GM21515 (cell line): ENCODE data around the gene SLC6A16.
"Not testable (repeated sequence)": the region's sequence is repeated elsewhere in the genome, so short reads cannot be mapped to it uniquely, and the experiment has no call there.

Source experiments
- ATAC-seq: cut with Tn5 transposase; IDR thresholded peaks from one replicate; pipeline ENCODE4 v1.9.1; 2021; ENCODE audit not compliant: unreplicated experiment

The SLC6A16 gene

DNA sequence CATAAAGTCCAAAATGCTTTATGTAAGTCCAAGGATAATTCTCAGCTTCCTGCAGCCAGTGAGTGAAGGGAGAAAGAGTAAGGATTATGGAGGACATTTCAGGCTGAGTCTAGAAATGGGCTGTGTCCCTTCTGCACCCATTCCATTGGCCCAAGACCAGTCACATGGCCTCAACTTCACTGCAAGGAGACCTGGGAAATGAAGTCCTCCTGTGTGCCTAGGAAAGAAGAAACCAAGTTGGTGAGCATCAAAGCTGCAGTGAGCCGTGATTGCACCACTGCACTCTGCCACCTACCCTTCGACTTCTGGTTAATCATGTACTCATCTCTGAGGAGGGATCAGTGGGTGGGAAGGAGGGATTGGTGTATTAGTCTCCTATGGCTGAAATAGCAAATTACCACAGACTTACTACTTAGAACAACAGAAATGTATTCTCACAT lies 6.6 kb upstream of the SLC6A16 start:
- peak; percentile 34 for ATAC-seq

DNA sequence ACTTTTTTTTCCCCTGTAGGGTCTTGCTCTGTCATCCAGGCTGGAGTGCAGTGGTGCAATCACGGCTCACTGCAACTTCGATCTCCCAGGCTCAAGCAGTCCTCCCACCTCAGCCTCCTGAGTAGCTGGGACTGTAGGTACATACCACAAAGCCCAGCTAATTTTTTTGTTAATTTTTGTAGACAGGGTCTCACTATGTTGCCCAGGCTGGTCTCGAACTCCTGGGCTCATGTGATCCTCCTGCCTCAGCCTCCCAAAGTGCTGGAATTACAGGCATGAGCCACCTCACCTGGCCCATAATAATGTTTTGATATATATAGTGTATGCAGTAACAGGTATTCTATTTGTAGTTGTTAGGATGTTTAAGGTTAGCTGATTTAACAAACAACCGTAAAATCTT lies 6.2 kb upstream of the SLC6A16 start:
- ATAC-seq: not testable (repeated sequence)

DNA sequence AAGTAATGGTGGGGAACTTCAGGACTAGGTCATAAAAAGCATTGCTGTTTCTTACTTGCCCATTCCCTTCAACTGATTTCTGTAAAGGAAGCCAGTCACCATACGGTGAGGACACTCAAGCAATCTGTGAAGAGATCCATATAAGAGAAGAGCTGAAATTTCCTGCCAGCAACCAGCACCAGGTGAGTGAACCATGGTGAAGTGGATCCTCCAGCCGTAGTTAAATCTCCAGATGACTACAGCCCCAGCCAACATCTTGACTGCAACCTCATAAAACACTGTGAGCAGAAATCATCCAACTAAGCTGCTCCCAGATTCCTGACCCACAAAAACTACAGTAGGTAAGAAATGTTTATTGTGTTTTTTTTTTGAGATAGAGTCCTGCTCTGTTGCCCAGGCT lies 3.8 kb upstream of the SLC6A16 start:
- ATAC-seq: no peak

DNA sequence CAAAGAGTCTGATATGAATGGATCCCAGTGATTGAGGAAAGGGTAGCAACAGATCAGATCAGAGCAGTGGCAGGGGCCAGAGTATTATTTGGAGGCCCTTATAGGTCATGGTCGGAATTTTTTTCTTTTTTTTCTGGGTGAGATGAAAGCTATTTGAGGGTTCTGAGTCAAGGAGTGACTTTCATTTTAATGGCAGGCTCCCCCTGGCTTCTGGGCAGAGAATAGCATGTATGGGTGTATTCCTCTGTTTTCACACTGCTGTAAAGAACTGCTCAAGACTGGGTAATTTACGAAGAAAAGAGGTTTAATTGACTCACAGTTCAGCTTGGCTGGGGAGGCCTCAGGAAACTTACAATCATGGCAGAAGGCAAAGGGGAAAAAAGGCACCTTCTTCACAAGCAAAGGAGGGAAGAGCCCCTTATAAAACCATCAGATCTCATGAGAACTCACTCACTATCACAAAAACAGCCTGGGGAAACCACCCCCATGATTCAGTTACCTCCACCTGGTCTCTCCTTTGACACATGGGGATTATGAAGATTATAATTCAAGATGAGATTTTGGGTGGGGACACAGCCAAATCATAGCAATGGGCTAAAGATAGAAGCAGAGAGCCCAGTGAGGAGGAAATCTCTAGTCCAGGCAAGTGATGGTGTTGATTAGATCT lies 3.0 kb upstream of the SLC6A16 start:
- no peak for ATAC-seq

DNA sequence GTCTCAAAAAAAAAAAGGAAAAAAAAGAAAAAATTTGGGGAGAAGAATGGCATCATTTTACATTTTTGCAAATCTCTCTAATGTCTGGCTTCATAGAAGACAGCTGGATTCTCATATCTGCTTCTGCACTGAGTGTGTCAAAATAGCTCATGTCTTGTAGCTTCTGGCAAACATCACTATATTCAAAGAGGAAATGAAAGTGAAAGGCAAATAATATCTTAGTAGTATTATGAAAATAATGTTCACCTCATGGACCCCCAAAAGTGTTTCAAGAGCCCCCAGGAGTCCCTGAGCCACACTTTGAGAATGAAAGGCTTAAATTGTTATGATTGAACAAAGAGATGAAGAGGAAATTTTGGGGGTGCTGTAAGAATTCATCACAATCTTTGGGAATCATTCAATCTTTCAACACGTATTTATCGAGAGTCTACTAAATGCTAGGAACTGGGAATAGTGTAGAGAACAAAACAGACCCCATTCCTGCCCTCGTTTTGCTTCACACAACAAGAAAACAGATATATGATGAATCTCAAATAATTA lies 1.2 kb upstream of the SLC6A16 start:
- ATAC-seq: no peak

DNA sequence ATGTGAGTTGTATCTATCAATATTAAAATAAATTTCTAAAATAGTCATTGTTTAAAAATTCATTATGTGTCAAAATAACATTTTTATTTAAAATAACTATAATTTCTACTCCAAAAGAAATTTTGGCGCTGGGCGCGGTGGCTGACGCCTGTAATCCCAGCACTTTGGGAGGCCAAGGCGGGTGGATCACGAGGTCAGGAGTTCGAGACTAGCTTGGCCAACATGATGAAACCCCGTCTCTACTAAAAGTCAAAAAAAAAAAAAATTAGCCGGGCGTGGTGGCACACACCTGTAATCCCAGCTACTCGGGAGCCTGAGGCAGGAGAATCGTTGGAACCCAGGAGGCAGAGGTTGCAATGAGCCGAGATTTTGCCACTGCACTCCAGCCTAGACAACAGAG lies 765 bp upstream of the SLC6A16 start:
- not testable (repeated sequence) for ATAC-seq

DNA sequence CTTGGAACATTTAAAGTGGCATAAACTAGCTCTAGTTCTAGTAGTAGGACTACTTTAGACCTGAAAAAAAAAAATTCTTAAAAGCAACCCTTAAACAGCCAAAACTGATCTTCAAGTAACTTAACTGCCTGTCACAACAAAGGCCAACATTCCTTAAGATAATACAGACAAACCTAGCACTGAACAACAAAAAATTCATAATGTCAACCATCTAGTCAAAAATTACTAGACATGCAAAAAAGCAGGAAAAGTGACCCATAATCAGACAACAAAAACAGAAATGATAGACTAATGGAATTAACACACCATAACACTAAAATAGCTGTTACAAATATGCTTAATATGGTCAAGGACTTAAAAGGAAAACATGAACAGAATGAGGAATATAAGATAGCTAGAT lies 6.7 kb downstream of the SLC6A16 start:
- ATAC-seq: no peak

DNA sequence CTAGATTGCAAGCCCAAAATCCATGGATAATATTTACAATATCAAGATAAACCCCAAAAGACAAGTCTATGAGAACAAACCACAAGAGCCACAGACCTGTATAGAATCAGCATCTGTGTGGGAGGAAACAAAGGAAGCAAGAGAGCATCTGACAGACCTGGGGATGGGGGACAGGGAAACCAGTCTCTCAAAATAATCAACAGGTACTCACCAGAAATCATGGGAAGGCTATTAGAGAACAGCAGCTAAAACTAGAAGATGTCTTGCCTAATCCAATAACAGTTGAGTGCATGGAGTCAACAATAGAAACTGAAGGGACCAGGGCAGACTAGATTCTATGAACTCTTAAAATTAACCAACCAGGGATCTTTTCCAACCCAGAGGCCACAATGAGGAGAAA lies 8.7 kb downstream of the SLC6A16 start:
- no peak for ATAC-seq

DNA sequence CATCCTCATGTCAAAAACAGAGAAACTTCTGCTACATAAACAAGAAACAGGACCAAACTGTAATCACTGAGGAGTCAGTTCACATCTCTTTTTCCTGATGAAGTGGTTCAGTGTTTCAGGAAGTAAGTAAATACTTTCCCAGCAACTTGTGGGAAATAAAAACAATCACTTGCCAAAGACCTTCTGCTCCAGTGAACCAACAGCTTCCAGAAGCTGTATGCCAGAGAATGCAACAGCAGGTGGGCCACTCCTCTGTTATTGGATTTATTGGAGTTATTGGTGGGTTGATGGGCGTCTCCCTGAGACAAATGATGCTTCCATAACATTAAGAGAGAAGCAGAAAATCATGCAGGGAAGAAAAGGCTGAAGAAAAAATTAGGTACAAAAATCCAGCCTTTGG lies 9.9 kb downstream of the SLC6A16 start:
- ATAC-seq: no peak

DNA sequence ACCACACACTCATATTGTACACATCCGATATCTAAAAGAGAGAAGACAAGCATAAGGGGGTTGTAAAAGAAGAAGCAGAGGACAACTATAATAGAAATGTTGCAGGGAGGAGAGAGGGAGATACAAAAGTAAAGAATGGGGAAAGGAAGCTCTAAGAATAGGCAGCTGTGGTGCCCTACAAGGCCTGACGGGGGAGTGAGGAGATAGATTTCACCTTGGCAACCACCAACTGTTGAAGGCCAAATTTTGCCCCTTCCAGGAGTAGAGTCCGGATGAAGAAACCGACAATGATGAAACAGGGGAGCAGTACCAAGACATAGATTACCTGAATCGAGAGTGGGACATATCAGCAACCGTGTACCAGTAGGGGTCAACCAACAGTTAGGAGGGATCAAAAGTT lies 15.9 kb downstream of the SLC6A16 start:
- no peak for ATAC-seq

DNA sequence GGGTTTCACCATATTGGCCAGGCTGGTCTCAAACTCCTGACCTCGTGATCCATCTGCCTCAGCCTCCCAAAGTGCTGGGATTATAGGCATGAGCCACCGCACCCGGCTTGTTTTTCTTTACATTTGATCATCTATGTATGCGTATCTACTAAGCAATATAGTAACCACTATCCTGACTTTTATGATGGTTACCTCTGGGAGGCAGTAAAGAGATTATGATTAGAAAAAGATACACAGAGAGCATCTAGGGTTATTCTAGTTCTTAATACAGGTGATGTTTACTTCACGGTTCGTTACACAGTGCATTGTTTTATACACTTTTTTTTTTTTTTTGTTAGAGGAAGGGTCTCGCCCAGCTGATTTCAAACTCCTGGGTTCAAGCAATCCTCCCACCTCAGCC lies 18.3 kb downstream of the SLC6A16 start:
- not testable (repeated sequence) for ATAC-seq

DNA sequence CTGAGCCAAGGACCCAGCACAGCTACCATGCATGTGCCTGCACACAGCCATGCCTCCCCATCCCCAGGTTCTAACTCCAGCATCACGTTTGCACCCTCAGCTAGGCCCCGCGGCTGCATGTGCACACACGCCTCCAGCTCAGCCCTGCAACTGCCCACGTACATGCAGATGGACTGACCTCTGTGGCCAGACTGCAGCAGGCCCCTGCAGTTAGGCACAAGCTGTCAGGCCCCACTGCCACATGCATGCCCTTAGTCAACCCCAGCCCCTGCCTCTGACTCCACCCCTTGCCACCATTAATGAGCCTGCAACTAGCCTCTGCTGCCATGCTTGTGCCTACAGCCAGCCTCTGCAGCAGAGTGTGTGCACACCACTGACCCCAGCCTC lies 23.1 kb downstream of the SLC6A16 start:
- no peak for ATAC-seq

DNA sequence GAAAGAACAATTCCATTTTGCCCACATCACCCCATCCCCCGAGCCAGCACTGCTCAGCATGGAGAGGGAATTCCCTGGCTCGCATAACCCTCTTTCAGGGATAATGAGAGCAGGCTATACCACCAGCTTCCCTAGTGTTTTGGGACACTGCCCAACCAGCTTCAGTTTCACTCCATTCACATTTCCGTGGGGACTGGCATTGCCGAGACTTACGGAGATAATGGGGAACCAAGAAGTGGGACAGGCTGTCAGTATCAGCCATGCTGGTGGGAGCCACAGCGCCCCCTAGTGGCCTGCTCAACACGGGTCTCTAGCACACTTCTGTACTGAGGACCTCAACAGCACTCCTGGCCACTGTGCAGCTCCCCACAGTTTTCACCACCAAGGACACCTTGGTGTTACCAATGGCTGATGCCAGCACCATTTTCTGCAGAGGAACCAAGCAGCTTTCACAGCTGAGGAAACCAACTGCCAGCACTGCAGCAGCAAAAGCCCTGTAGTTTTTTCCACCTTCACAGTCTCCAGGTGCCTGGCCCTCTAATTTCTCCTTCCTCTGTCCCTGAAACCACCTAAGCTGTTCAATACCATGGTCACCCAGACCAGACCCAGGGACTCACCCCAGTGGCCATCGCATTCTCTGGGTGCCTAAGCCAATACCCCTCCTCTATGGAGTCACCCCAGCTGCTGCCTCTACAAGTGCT lies 23.7 kb downstream of the SLC6A16 start:
- peak; percentile 64 for ATAC-seq

DNA sequence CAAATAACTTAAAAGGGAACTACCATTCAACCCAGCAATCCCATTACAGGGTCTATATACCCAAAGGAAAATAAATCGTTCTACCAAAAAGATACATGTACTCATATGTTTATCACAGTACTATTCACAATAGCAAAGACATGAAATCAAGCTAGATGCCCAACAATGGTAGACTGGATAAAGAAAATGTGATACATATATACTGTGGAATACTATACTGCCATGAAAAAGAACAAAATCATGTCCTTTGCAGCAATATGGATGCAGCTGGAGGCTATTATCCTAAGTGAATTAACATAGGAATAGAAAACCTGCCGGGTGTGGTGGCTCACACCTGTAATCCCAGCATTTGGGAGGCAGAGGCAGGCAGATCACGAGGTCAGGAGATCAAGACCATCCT lies 26.3 kb downstream of the SLC6A16 start:
- ATAC-seq: not testable (repeated sequence)

DNA sequence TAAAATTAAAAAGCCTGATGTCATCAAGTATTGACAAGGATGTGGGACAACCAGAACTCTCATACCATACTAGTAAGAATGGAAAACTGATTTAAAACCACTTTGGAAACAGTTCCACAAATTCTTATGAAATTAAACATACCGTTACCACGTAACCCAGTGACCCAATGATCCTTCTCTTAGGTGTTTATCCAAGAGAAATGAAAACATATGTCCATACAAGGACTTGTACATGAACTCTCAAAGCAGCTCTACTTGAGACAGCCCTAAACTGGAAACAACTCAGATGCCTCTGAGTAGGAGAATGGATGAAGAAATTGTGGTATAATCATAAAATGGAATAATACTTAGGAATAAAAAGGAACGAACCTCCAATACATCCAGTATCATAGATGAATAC lies 27.6 kb downstream of the SLC6A16 start:
- ATAC-seq: no peak

DNA sequence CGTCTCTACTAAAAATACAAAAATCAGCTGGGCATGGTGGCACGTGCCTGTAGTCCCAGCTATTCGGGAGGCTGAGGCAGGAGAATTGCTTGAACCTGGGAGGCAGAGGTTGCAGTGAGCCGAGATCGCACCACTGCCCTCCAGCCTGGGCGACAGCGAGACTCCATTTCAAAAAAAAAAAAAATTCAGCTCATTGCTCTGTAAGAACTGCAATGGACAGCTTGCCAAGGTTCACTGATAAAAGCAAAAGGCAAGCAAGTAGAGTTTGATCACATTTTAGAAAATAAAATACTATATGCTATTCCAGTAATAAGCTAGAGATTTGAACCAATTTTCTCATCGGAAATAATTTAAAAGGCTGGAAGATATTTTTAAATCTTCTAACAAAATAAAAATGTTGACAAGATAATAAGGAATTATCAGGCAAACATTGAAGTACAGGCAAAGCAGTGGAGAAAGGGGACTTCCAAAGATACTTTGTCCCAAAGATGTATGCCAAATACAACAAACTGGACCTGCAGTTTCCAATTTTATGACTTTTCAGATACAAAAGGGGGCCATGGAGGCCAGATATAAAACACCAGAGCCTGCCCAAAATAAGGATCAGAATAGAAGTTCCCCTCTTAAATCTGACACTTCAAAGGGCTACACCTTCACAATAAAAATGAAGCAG lies 29.6 kb downstream of the SLC6A16 start:
- no peak for ATAC-seq

DNA sequence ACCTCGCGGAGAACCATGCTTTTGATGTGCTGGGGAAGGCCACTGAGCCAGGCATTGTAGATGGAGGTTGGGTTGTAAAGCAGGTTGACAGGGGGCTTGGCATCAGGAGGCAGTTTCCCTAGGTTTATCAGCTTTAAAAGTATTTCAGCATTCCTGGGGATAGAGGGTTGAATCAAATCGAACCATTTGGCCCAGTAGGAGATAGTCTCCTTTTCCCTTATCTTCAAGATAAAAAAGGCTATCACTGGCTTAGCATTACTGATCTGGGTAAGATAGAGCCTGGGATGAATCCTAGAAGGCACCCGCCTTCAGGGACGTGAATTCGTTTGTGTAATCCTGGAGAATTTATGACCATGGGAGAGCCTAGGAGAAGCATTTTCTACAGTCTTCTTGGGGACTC lies 30.6 kb downstream of the SLC6A16 start:
- ATAC-seq: no peak

DNA sequence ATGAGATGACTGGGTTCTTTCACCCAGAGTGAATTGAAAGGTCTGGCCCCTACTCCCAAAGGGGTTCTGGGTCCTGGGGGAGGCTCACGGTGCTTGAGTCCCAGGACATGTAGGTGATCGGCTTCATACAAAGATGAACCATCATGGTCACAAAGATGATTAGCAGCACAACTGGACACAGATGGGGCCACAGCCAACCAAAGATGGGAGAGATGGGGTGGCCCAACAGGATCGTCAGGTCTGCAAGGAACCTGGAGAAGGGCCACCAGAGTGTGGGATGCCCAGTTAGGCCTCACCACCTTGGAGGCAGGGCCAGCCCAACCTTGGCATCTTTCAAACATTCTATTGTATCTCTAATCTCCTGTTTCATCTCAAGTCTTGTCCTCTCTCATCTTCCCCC lies 34.5 kb downstream of the SLC6A16 start:
- ATAC-seq: no peak

DNA sequence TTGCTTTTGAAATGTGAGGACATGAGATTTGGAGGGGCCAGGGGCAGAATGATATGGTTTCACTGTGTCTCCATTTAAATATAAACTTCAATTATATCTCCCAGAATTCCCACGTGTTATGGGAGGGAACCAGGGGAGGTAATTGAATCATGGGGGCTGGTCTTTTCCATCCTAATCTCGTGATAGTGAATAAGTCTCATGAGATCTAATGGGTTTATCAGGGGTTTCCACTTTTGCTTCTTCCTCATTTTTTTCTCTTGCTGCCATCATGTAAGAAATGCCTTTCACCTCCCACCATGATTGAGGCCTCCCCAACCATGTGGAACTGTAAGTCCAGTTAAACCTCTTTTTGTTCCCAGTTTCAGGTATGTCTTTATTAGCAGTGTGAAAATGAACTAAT lies 35.7 kb downstream of the SLC6A16 start:
- not testable (repeated sequence) for ATAC-seq

DNA sequence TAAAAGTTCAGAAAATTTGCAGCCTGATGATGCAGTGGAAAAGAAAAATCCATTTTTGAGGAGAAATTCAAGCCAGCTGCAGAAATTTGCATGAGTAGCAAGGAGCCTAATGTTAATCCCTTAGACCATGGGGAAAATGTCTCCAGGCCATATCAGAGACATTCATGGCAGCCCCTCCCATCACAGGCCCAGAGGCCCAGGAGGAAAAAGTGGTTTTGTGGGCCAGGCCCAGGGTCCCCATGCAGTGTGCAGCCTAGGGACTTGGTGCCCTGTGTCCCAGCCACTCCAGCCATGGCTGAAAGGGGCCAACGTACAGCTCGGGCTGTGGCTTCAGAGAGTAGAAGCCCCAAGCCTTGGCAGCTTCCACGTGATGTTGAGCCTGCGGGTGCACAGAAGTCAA lies 36.8 kb downstream of the SLC6A16 start:
- not testable (repeated sequence) for ATAC-seq

DNA sequence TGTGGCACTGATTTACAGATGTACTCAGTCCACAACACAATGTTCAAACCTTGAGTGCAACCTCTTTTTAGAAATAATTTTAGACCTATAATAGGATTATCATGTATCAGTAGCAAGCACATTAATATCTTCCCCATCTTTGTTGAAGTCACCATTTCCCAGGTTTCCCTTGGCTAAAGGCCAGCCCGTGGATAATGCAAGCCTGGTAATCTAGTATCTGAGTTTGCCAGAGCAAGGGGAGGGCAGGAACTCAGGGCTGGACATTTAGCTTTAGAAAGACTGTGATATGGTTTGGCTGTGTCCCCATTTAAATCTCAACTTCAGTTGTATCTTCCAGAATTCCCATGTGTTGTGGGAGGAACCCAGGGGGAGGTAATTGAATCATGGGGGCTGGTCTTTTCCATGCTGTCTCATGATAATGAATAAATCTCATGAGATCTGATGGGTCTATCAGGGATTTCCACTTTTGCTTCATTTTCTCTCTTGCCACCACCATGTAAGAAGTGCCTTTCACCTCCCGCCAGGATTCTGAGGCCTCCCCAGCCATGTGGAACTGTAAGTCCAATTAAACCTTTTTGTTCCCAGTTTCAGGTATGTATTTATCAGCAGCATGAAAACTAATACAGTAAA lies 37.7 kb downstream of the SLC6A16 start:
- ATAC-seq: no peak

DNA sequence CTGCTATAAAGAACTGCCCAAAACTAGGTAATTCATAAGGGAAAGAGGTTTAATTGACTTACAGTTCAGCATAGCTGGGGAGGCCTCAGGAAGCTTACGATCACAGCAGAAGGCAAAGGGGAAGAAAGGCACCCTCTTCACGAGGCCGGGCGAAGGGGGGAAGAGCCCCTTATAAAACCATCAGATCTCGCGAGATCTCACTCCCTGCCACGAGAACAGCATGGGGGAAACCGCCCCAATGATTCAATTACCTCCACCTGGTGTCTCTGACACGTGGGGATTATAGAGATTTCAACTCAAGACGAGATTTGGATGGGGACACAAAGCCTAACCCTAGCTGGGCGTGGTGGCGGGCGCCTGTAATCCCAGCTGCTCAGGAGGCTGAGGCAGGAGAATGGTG lies 42.8 kb downstream of the SLC6A16 start:
- ATAC-seq: no peak
